Natural killer cell treated with Interleukin-12 subunit alpha and Interleukin-12 subunit beta and Interleukin-15 and Interleukin-18, amount 100 ng/mL, for 72 hours (primary cell): ENCODE measurements around the gene SELENOV. TPM values are rescaled to one million over a fixed set of nuclear protein-coding genes. Genes with fewer than 3 reads are reported as not detected.

Experiments
- total RNA-seq, 2 donors: library from RNA; stranded (reverse); gene quantifications; one replicate each; pipeline ENCODE4 v1.2.3, GENCODE V29; 2022

Gene SELENOV
- total RNA-seq, 2 donors from 2014 or later = not detected

Other genes with a start within 250 kb of the SELENOV start
- not detected for gene IFNL2, start 246.7 kb upstream of the SELENOV start, total RNA-seq
- under 1 TPM in 1 of 2 donors, not detected in 1; 0.36 TPM for gene IFNL1, start 218.7 kb upstream of the SELENOV start, total RNA-seq
- gene LRFN1, start 194.3 kb upstream of the SELENOV start, total RNA-seq = 1 to 10 TPM; 2.3 to 4.9 TPM
- gene GMFG, start 179.1 kb upstream of the SELENOV start, total RNA-seq = 100 to 1,000 TPM; 185 to 242 TPM
- gene SAMD4B, start 172.7 kb upstream of the SELENOV start, total RNA-seq = 10 to 100 TPM; 81.4 to 95.5 TPM
- 10 to 100 TPM; 38.1 to 39.2 TPM for gene PAF1, start 124.0 kb upstream of the SELENOV start, total RNA-seq
- 10 to 100 TPM; 22.2 to 35.2 TPM for gene MED29, start 123.8 kb upstream of the SELENOV start, total RNA-seq
- gene ZFP36, start 108.3 kb upstream of the SELENOV start, total RNA-seq = 10 to 100 TPM; 11.2 to 27.8 TPM
- 10 to 100 TPM; 30.8 to 68.1 TPM for gene PLEKHG2, start 102.5 kb upstream of the SELENOV start, total RNA-seq
- gene RPS16, start 79.2 kb upstream of the SELENOV start, total RNA-seq = 1,000 to 10,000 TPM; 1,544 to 1,854 TPM
- 100 to 1,000 TPM; 164 to 192 TPM for gene SUPT5H, start 69.6 kb upstream of the SELENOV start, total RNA-seq
- 100 to 1,000 TPM in 1 of 2 donors, 10 to 100 TPM in 1; 74.0 to 133 TPM for gene TIMM50, start 34.3 kb upstream of the SELENOV start, total RNA-seq
- gene DLL3, start 16.2 kb upstream of the SELENOV start, total RNA-seq = under 1 TPM; 0.21 to 0.92 TPM
- gene EID2B, start 17.7 kb downstream of the SELENOV start, total RNA-seq = 1 to 10 TPM; 1.9 to 5.4 TPM
- 10 to 100 TPM; 10.4 to 11.4 TPM for gene EID2, start 25.0 kb downstream of the SELENOV start, total RNA-seq
- gene LGALS13, start 87.4 kb downstream of the SELENOV start, total RNA-seq = not detected
- not detected for gene LGALS16, start 140.8 kb downstream of the SELENOV start, total RNA-seq
- gene LGALS14, start 189.3 kb downstream of the SELENOV start, total RNA-seq = not detected
- 10 to 100 TPM in 1 of 2 donors, under 1 TPM in 1; 0.64 to 19.2 TPM for gene CLC, start 222.9 kb downstream of the SELENOV start, total RNA-seq